HG03039 (cell line): ENCODE results near the gene CLDN15.
A peak's percentile ranks its signal among the peaks of the same experiment; 100 is the strongest.
"Not testable (repeated sequence)": the region's sequence is repeated elsewhere in the genome, so short reads cannot be mapped to it uniquely, and the experiment has no call there.

Experiments
- ATAC-seq: cut with Tn5 transposase; IDR thresholded peaks from one replicate; pipeline ENCODE4 v1.9.1; 2021; ENCODE audit warnings: mild to moderate bottlenecking, moderate library complexity; ENCODE audit not compliant: unreplicated experiment

CLDN15 gene

GRCh38 chr7:101223528-101223927 is 14.1 kb downstream of the CLDN15 start:
- ATAC-seq: no peak

GRCh38 chr7:101222275-101222830 is 15.2 kb downstream of the CLDN15 start:
- ATAC-seq: no peak

- ATAC-seq: no peak
Observed at GRCh38 chr7:101220295-101220694, 17.3 kb downstream of the CLDN15 start.

GRCh38 chr7:101218236-101219125 is 19.1 kb downstream of the CLDN15 start:
- no peak for ATAC-seq

- peak; percentile 57 for ATAC-seq
Observed at GRCh38 chr7:101217388-101218235, 20.0 kb downstream of the CLDN15 start, which contains the start of the genes PLOD3 and ZNHIT1. Gene PLOD3 (minus strand): TSS chr7:101217581. CDS start chr7:101217274, 307 bp downstream. Gene ZNHIT1 (plus strand): TSS chr7:101218165. CDS start chr7:101218196, 31 bp downstream.

GRCh38 chr7:101216860-101217387 is 20.7 kb downstream of the CLDN15 start:
- peak; percentile 16 for ATAC-seq

GRCh38 chr7:101216001-101216859 is 21.4 kb downstream of the CLDN15 start:
- no peak for ATAC-seq

GRCh38 chr7:101212014-101212413 is 25.6 kb downstream of the CLDN15 start:
- ATAC-seq: no peak

- ATAC-seq: no peak
Observed at GRCh38 chr7:101211501-101211900, 26.1 kb downstream of the CLDN15 start.

GRCh38 chr7:101210143-101210542 is 27.5 kb downstream of the CLDN15 start:
- ATAC-seq: no peak

GRCh38 chr7:101208794-101209193 is 28.8 kb downstream of the CLDN15 start:
- no peak for ATAC-seq

- no peak for ATAC-seq
Observed at GRCh38 chr7:101207459-101207858, 30.1 kb downstream of the CLDN15 start.

GRCh38 chr7:101206665-101207042 is 30.9 kb downstream of the CLDN15 start:
- no peak for ATAC-seq

GRCh38 chr7:101205901-101206664 is 31.5 kb downstream of the CLDN15 start:
- no peak for ATAC-seq

GRCh38 chr7:101203740-101204738 is 33.6 kb downstream of the CLDN15 start:
- ATAC-seq: not testable (repeated sequence)

GRCh38 chr7:101202603-101202918 is 35.0 kb downstream of the CLDN15 start:
- no peak for ATAC-seq

GRCh38 chr7:101201695-101202602 is 35.7 kb downstream of the CLDN15 start:
- ATAC-seq: no peak
